GM12892 (cell line): ENCODE measurements around the gene DACT1.

Experiments used
- DNase-seq: peaks from one replicate; pipeline ENCODE4 v3.0.0; 2011; ENCODE audit not compliant: insufficient read length
- FAIRE-seq: peaks from 2 replicates; lab custom pipeline; 2011; peaks lifted over from hg19 to GRCh38; lab: Jason Lieb, UNC
- POLR2A ChIP-seq: IDR thresholded peaks from 2 replicates; pipeline ENCODE4 v1.6.1; 2011; ENCODE audit warnings: low read depth, low read length, control low read depth
- POLR2AphosphoS5 ChIP-seq: IDR thresholded peaks from 2 replicates; pipeline ENCODE4 v1.6.1; 2011; ENCODE audit warnings: low read depth, low read length, control low read depth
- TAF1 ChIP-seq: IDR thresholded peaks from 2 replicates; pipeline ENCODE4 v1.6.1; 2011; ENCODE audit warnings: low read depth, mild to moderate bottlenecking, control low read depth, low read length, borderline replicate concordance

The DACT1 gene

DNA sequence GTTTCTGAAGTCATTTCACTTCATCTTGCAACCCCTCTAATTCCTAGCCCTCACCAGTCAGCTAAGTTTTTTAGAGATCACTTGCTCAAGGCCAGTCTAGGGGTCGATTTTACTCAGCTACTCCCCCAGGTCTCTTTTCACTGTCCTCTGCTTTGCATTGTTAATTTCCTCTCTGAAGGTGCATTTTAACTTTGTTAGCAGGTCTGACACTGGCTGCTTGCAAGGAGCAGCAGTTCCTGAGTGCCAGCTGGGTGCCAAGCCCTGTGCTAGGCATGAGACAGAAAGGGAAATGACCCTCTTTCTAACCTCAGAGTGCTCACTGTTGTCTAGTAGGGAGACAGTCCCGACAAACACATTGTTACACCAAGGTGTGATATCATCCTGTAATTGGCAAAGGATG, 17.8 kb upstream of the DACT1 start:
- DNase-seq (no peak), FAIRE-seq (no peak)
- TF ChIP-seq POLR2AphosphoS5 (no peak), POLR2A (no peak), TAF1 (no peak)

DNA sequence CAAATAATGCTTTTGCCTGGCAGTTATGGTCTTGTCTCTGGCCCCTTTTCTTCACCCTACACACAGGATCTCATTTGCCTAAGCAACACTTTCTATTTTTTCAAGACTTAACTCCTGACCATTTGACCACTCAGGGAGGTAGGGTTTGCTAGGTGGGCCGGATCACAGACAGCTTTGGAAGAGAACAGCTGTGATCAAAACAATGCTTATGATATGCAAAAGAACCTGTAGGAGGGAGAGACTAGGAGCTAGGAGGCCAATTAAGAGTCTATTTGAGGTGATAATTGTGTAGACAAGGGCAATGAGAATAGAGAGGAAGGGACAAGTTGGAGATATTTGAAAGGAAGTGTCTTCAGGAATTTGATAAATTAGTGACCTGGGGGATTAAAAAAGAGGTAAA, 12.3 kb upstream of the DACT1 start:
- no peak for FAIRE-seq
- no peak for TF ChIP-seq POLR2AphosphoS5
- TF ChIP-seq POLR2A = no peak
- TF ChIP-seq TAF1 = no peak
- DNase-seq = no peak

DNA sequence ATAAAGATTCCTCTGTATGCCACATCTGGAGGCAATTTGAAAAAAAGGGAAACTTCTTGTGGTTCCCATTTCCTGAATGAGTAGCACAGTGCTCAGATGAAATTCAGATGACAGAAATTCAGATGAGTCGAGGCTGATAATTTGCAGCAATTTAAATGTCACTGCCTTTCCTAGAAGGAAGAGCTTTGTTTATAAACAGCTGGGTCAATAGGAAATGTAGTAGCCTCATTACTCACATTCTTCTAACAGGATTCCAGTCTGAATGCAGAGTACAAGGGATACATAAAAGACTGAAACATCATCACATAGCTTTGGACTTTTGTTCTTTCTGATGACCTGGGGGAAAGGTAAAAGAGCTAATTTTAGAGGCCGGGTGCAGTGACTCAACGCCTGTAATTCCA, 11.3 kb upstream of the DACT1 start:
- no peak for TF ChIP-seq POLR2AphosphoS5
- TF ChIP-seq POLR2A = no peak
- TF ChIP-seq TAF1 = no peak
- FAIRE-seq = no peak
- DNase-seq = no peak

DNA sequence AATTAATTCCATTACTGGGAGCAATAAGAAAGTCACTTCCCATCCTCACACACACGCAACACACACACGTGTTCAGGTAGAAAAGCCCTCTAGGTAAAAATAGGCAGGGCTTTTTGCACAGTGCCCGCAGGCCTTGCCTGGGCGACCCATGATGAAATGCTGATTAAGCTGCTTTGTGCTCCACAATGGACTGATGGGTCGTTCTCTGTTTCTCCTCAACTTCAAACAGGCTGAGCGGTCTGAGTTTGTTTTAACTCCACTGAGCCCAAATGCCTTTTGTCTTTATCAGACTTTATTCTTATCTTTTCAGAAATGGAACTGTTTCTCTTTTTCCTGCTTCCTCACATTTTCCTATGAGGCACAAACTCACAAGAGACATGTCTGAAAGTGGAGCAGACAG, 9.4 kb upstream of the DACT1 start:
- DNase-seq = no peak
- FAIRE-seq = no peak
- no peak for TF ChIP-seq TAF1
- no peak for TF ChIP-seq POLR2AphosphoS5
- no peak for TF ChIP-seq POLR2A

DNA sequence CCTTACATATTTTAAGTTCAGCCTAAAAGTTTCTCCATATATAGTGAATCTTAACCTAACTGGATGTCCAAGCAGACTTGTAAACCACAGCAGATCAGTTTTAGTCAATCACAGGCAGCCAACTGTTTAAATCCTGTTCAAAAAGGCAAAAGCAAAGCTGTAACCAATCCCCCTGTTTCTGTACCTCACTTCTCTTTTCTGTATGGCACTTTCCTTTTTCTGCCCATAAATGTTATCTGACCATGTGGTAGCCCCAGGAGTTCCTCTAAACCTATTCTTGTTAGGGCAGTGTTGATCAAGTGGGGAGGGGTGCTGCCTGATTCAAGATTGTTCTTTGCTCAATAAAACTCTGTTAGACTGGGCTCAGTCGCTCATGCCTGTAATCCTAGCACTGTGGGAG, 8.5 kb upstream of the DACT1 start:
- DNase-seq = no peak
- no peak for TF ChIP-seq TAF1
- no peak for TF ChIP-seq POLR2A
- no peak for TF ChIP-seq POLR2AphosphoS5
- no peak for FAIRE-seq

DNA sequence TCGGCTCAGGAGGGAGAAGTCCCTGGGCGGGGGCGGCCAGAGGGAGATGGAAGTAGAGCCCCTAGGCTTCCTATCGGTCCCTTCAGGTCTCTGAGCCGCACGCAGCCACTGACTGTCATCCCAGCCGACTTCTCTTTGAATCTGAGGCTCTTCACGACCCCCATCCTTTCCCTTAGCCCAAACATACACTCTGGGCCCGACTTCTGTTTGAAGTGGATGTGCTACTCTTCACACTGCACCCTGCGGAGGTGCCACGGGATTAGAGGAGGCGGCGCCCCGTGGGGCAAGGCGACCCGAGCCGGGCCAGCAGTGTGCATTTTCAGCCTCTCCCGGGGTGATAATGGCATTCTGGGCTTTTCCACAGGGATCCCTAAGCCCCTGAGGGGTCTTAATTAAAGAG, 6.0 kb upstream of the DACT1 start:
- TF ChIP-seq POLR2AphosphoS5 (no peak), TAF1 (no peak), POLR2A (no peak)
- FAIRE-seq = no peak
- no peak for DNase-seq

DNA sequence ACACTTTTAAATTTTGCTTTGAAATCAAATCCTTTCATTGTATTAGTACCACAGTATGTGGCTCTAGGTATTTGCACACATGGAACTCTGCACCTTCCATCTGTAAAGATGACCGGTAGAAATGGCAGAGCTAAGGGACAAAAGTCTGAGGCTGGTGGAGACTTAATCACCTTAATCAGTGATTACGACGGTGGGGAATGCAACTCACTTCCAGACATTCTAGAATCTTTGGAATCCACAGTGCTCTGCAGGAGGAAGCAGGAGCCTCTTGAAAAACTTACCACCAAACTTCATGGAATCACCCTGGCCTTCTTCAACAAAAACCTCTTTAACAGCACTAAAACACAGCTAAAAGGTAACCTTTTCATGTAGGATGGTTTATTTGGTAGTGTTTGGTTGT, 3.9 kb upstream of the DACT1 start:
- DNase-seq (no peak), FAIRE-seq (no peak)
- TF ChIP-seq TAF1 = no peak
- no peak for TF ChIP-seq POLR2AphosphoS5

DNA sequence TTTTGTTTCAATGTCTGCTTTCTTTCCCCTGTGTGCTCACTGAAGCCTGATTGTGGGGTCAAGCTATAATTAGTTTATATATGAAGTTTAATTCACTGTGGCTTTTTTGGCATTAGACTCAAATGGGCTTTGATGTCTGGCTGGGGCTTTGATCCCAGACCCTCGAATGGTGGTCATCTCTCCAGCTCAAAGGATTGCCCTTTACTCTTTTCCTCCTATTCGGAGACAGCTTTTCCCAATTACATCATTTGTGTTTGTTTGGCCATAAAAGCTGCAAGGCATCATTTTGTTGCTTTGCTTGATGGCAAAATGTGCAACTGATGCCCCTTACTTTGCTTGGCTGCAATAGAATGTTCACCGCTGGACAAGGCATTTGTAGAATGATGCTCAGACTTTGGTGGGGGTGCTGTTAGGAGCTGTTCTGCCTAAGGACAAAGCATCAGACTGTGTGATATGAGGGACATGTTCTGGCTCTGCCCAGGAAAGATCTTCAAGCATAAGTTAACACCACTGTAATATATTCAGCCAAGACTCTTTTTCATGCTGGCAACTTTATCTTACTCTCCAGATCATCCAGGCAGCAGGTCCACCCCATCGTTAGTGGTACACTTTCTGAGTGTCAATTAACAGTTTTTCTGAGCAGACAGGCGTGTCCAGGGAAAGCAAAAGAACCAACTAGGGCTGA, 3.2 kb upstream of the DACT1 start:
- DNase-seq (no peak), FAIRE-seq (no peak)
- TF ChIP-seq POLR2A (no peak), TAF1 (no peak)

DNA sequence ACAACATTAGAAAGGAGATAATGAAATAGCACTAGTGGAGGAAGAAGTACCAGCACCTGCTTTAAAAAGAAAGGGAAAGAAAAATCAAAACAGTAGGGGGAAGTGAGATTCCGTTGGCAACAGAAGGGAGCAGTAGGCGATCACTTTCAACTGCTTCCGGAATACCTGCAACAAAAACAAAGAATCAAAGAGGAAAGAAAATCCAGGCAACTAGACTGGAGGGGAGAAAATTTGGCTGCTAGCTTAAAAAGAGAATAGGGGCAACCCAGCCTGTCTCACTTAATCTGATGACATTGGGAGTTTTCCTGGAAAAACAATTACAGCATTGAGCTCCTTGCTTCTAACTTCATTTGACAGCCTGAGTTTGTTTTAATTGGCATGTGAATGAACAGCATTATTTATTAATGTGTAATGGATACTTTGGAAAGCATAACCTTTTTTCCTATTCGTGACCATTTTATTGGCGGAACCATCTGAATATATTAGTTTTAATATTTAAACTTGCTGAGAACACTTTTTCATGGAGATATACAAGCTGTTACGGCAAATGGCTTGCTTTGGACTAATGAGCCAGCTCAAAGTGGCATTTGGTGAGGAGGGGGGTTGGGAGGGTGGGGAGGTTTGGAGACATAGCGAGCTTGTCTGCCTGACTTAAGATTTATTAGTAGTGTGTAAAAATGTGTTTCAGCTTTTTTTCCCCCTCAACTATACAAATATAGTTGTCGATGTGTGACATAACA, 2.5 kb upstream of the DACT1 start:
- no peak for TF ChIP-seq POLR2AphosphoS5
- no peak for TF ChIP-seq POLR2A
- no peak for TF ChIP-seq TAF1
- FAIRE-seq (peak; percentile 17), DNase-seq (no peak)

DNA sequence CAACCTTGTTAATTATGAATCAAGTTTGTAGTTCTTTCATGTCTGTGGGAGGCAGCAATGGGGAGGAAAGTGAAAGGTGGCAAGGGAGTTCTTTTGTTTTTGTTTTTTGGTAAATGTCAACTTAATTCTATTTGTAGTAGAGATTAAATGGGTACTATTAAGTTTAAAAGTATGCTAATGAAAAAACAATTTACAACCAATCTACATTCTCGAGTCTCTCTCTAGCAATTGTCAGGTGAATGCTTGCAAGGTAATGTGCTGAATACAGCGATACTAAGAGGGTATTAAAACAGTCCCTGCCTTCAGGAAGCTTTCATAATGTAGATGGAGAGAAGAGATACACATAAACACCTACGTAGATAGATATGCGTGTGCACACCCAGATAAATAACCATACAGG, 1.6 kb upstream of the DACT1 start:
- DNase-seq = no peak
- TF ChIP-seq POLR2AphosphoS5 (no peak), POLR2A (no peak), TAF1 (no peak)
- no peak for FAIRE-seq

DNA sequence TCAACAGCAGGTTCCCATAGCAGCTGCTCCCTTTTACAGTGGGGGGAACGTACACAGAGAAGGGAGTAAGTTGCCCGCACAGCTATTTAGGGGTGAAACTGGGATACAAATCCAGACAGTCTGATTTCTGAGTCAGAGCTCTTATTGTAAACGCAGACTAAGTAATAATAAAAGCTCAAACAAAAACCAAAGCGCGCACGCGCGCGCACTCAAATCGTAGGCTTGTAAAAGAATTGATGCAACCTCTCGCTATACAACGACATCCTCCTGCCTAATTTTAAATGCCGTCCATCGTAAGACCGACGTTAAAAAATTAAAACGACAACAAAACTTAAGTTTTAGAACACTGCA, 747 bp upstream of the DACT1 start:
- DNase-seq (no peak), FAIRE-seq (no peak)
- TF ChIP-seq POLR2AphosphoS5 = no peak
- no peak for TF ChIP-seq TAF1
- no peak for TF ChIP-seq POLR2A
